SU-DHL-6 (cell line): Measurements from ENCODE around the gene MDM2.

Source experiments
- CTCF ChIP-seq: fragments of 200-600 bp; sonication (generic); IDR thresholded peaks from one replicate; pipeline ENCODE4 v1.5.1; 2017; ENCODE audit warnings: antibody characterized with exemption, mild to moderate bottlenecking, low read length, moderate library complexity; ENCODE audit not compliant: insufficient read depth, poor library complexity, severe bottlenecking
- EZH2phosphoT487 ChIP-seq: fragments of 200-600 bp; sonication (generic), shearing (Covaris generic); conservative IDR thresholded peaks from 2 replicates; pipeline ENCODE4 v1.6.1; 2018; ENCODE audit warnings: mild to moderate bottlenecking, antibody characterized with exemption, low read length, moderate library complexity, mixed read lengths

- no peak for TF ChIP-seq CTCF
- TF ChIP-seq EZH2phosphoT487 = no peak
Observed at GRCh38 chr12:68773582-68773981, 34.4 kb upstream of the MDM2 start.
